A549 (cell line): Measurements from ENCODE around the gene GPAM. TPM values are rescaled to one million over a fixed set of nuclear protein-coding genes. Genes with fewer than 3 reads are reported as not detected.
A peak's percentile ranks its signal among the peaks of the same experiment; 100 is the strongest.

Source experiments
- ATAC-seq, 2 experiments: fragments of 200-7000 bp in 1 of 2; fragments of >200 bp in 1 of 2; cut with Nextera tagmentation in 1 of 2; cut with Tn5 transposase in 1 of 2; 3 replicates each; pipeline versions ENCODE4 v1.8.0 to v1.9.1; 2018 to 2020; ENCODE audit warnings: mild to moderate bottlenecking in 1 of 2, moderate library complexity in 1 of 2
- CTCF ChIA-PET: fragments of 300-600 bp; sonication (Branson Sonifier 250); formaldehyde crosslinking; extraction: SDS; loops from one replicate; lab custom pipeline; 2021; ENCODE audit warnings: antibody characterized with exemption, inconsistent platforms; lab: Yijun Ruan, JAX
- POLR2A ChIA-PET: fragments of 350-600 bp; formaldehyde crosslinking; extraction: SDS; loops from one replicate; lab custom pipeline; 2021; ENCODE audit warnings: antibody characterized with exemption, inconsistent platforms; lab: Yijun Ruan, JAX
- DNase-seq, 2 experiments: peaks; one replicate each; pipeline versions ENCODE4 v3.0.0 to v3.0.0-alpha.2; 2011 to 2016; ENCODE audit warnings: low read depth in 1 of 2, low spot score in 1 of 2
- FAIRE-seq: peaks from 2 replicates; lab custom pipeline; 2011; peaks lifted over from hg19 to GRCh38; lab: Jason Lieb, UNC
- H3K27ac ChIP-seq, 2 experiments: fragments of >200 bp; sonication (Bioruptor Twin); formaldehyde crosslinking; 3 replicates each; pipeline ENCODE4 v1.5.1; 2016 to 2017
- H3K4me1 ChIP-seq: fragments of >200 bp; sonication (Bioruptor Twin); formaldehyde crosslinking; 3 replicates; pipeline ENCODE4 v1.6.1; 2016
- H3K4me2 ChIP-seq: fragments of >200 bp; sonication (Bioruptor Twin); formaldehyde crosslinking; 3 replicates; pipeline ENCODE4 v1.6.1; 2016
- H3K4me3 ChIP-seq: fragments of >200 bp; sonication (Bioruptor Twin); formaldehyde crosslinking; 3 replicates; pipeline ENCODE4 v1.5.1; 2016
- H3K9me3 ChIP-seq: fragments of >200 bp; sonication (Bioruptor Twin); formaldehyde crosslinking; 3 replicates; pipeline ENCODE4 v1.6.1; 2016
- BCL3 ChIP-seq: fragments of >200 bp; sonication (Bioruptor Twin); formaldehyde crosslinking; IDR thresholded peaks from 3 replicates; pipeline ENCODE4 v1.6.1; 2016
- CBX8 ChIP-seq: fragments of 200-600 bp; sonication (generic); IDR thresholded peaks from 2 replicates; pipeline ENCODE4 v1.6.1; 2016
- CTCF ChIP-seq: fragments of >200 bp; sonication (Bioruptor Twin); formaldehyde crosslinking; IDR thresholded peaks from 3 replicates; pipeline ENCODE4 v1.5.1; 2016
- EHF ChIP-seq: fragments of 250-450 bp; sonication (Bioruptor Pico); IDR thresholded peaks from 2 replicates; pipeline ENCODE4 v1.5.0; 2020; ENCODE audit warnings: mild to moderate bottlenecking
- ELK1 ChIP-seq: fragments of 150-350 bp; IDR thresholded peaks from 2 replicates; pipeline ENCODE4 v1.6.1; 2014; ENCODE audit warnings: low read depth, mild to moderate bottlenecking, low read length
- FOSL2 ChIP-seq, 2 experiments: fragments of 450-650 bp in 1 of 2; fragments of >200 bp in 1 of 2; sonication (Bioruptor Twin) in 1 of 2; formaldehyde crosslinking; IDR thresholded peaks; 2 replicates each; pipeline versions ENCODE4 v1.5.0 to v1.6.1; 2016 to 2020; ENCODE audit warnings: mild to moderate bottlenecking in 1 of 2, moderate library complexity in 1 of 2
- FOXS1 ChIP-seq: fragments of 250-450 bp; sonication (Bioruptor Pico); IDR thresholded peaks from 2 replicates; pipeline ENCODE4 v1.5.0; 2020; ENCODE audit warnings: mild to moderate bottlenecking, moderate library complexity
- HDAC2 ChIP-seq: fragments of 200-600 bp; sonication (generic); IDR thresholded peaks from 2 replicates; pipeline ENCODE4 v1.6.1; 2016
- HEYL ChIP-seq: fragments of 250-450 bp; sonication (Bioruptor Pico); IDR thresholded peaks from 2 replicates; pipeline ENCODE4 v1.8.0; 2021; ENCODE audit warnings: mild to moderate bottlenecking, moderate library complexity
- HOXB13 ChIP-seq: fragments of 250-450 bp; sonication (Bioruptor Pico); IDR thresholded peaks from 2 replicates; pipeline ENCODE4 v1.5.0; 2020; ENCODE audit warnings: low read depth, mild to moderate bottlenecking, moderate library complexity
- HOXB5 ChIP-seq: fragments of 250-450 bp; sonication (Bioruptor Pico); IDR thresholded peaks from 2 replicates; pipeline ENCODE4 v1.5.0; 2020; ENCODE audit warnings: mild to moderate bottlenecking, moderate library complexity
- JUNB ChIP-seq: fragments of >200 bp; sonication (Bioruptor Twin); formaldehyde crosslinking; IDR thresholded peaks from 2 replicates; pipeline ENCODE4 v1.6.1; 2016
- KDM5A ChIP-seq: fragments of 200-600 bp; sonication (generic); IDR thresholded peaks from 2 replicates; pipeline ENCODE4 v1.6.1; 2016; ENCODE audit warnings: antibody characterized with exemption, mild to moderate bottlenecking
- MAX ChIP-seq: IDR thresholded peaks from 2 replicates; pipeline ENCODE4 v1.6.1; 2012
- NPAS2 ChIP-seq: fragments of 250-450 bp; sonication (Bioruptor Pico); IDR thresholded peaks from 2 replicates; pipeline ENCODE4 v1.8.0; 2022; ENCODE audit warnings: mild to moderate bottlenecking, moderate library complexity, borderline replicate concordance
- NR3C1 ChIP-seq: fragments of >200 bp; sonication (Bioruptor Twin); formaldehyde crosslinking; IDR thresholded peaks from 3 replicates; pipeline ENCODE4 v1.6.1; 2017
- RAD21 ChIP-seq, 2 experiments: fragments of >200 bp in 1 of 2; sonication (Bioruptor Twin) in 1 of 2; formaldehyde crosslinking in 1 of 2; IDR thresholded peaks in 1 of 2; conservative IDR thresholded peaks in 1 of 2; 2 replicates in 1 of 2; 3 replicates in 1 of 2; pipeline ENCODE4 v1.6.1; 2012 to 2018; ENCODE audit warnings: inconsistent platforms in 1 of 2
- RARB ChIP-seq: fragments of 250-450 bp; sonication (Bioruptor Pico); IDR thresholded peaks from 2 replicates; pipeline ENCODE4 v1.8.0; 2021; ENCODE audit warnings: mild to moderate bottlenecking, moderate library complexity
- RFX5 ChIP-seq: fragments of 450-650 bp; IDR thresholded peaks from 2 replicates; pipeline ENCODE4 v1.7.1; 2014; ENCODE audit warnings: antibody characterized with exemption, mild to moderate bottlenecking, moderate library complexity
- RNF2 ChIP-seq: fragments of 200-600 bp; sonication (generic); IDR thresholded peaks from 2 replicates; pipeline ENCODE4 v1.6.1; 2016; ENCODE audit warnings: low read depth, mild to moderate bottlenecking, antibody characterized with exemption, moderate library complexity, borderline replicate concordance
- SMC3 ChIP-seq: fragments of >200 bp; sonication (Bioruptor Twin); formaldehyde crosslinking; IDR thresholded peaks from 3 replicates; pipeline ENCODE4 v1.6.1; 2018; ENCODE audit warnings: inconsistent platforms
- ZC3H11A ChIP-seq: fragments of 450-650 bp; IDR thresholded peaks from 2 replicates; pipeline ENCODE4 v1.6.1; 2014; ENCODE audit warnings: antibody characterized with exemption, mild to moderate bottlenecking
- ZNF302 ChIP-seq: fragments of 250-450 bp; sonication (Bioruptor Pico); IDR thresholded peaks from 2 replicates; pipeline ENCODE4 v1.9.0; 2021; ENCODE audit warnings: inconsistent platforms, mild to moderate bottlenecking, moderate library complexity
- WGBS: methylation state at CpG from one replicate; pipeline ENCODE4 v1.1.6; 2017; ENCODE audit errors: missing lambda C conversion rate; 5-methylcytosine and 5-hydroxymethylcytosine counted together
- polyA plus RNA-seq, 4 experiments: library from polyadenylated mRNA; depleted of rRNA in 3 of 4; stranded (reverse); fragments of >200 nt; fragmentation: RNase III in 1 of 4; extraction: RNeasy Plus Mini Kit Qiagen cat#74134 plus additional on column Dnase treatment in 1 of 4; gene quantifications; 2 replicates in 3 of 4; 3 replicates in 1 of 4; pipeline ENCODE4 v1.2.3, GENCODE V29; 2011 to 2017

The GPAM gene
- polyA plus RNA-seq, 2 of the 4 experiments (the other 2 are of a cell fraction), result 5.7 to 13.3 TPM

- peak; percentile 71 for TF ChIP-seq SMC3
- no peak for TF ChIP-seq MAX
- TF ChIP-seq JUNB, result no peak
- TF ChIP-seq CTCF, result peak; percentile 80
- TF ChIP-seq RAD21 (conservative IDR thresholded peaks at IDR 0.05 in 1 of 2, IDR thresholded peaks at IDR 0.05 in 1 of 2), result peak; percentile 73 to 75
- TF ChIP-seq, all 56 proteins: peak for 3
- Histone ChIP-seq H3K27ac (no peak overlapping the region), H3K4me2 (peak overlapping the region; percentile 9; the same call in 2 of the 3 replicates), H3K4me3 (no peak overlapping the region), H3K4me1 (no peaks in the 10 kb centered on the region), H3K9me3 (no peaks in the 10 kb centered on the region)
- ChIA-PET CTCF (interaction anchor here (0.6 to 7.1 kb wide), 19 partner anchors 8 to 1336 kb away, joined by 3 to 60 read pairs (median 5); partner anchors contain the start of gene GPAM), POLR2A (no interaction called here)
- 12% methylated on average over 9 of the region's 11 CpGs for WGBS
- peak; percentile 39 for FAIRE-seq
- peak; percentile 81 to 91 for DNase-seq
- ATAC-seq, result peak; percentile 92 to 99
Measured at GRCh38 chr10:112140110-112140970, 43.2 kb downstream of the GPAM start.

- TF ChIP-seq ZC3H11A (no peak), RNF2 (no peak), BCL3 (no peak), NPAS2 (no peak), SMC3 (no peak), HOXB13 (CRISPR knock-in tag) (no peak), RFX5 (no peak), KDM5A (no peak), NR3C1 (no peak), HOXB5 (CRISPR knock-in tag) (no peak), FOXS1 (no peak), FOSL2 (IDR thresholded peaks at IDR 0.05) (no peak), FOSL2 (CRISPR knock-in tag; IDR thresholded peaks at IDR 0.05) (no peak), ELK1 (no peak), HDAC2 (no peak), ZNF302 (CRISPR knock-in tag) (no peak), HEYL (CRISPR knock-in tag) (no peak), EHF (no peak), CBX8 (no peak), RARB (no peak)
- no peak for FAIRE-seq
- no peak overlapping the region for H3K4me2 ChIP-seq
- no peaks in the 10 kb centered on the region for H3K4me1 ChIP-seq
- CTCF ChIA-PET, result interaction anchor here (0.6 to 7.1 kb wide), 17 partner anchors 10 to 1829 kb away, joined by 3 to 60 read pairs (median 4); partner anchors contain the start of genes ADRA2A and GPAM
- no peak for DNase-seq
- no peak for ATAC-seq
- no peak overlapping the region for H3K27ac ChIP-seq
- no peak overlapping the region for H3K4me3 ChIP-seq
- no peaks in the 10 kb centered on the region for H3K9me3 ChIP-seq
- WGBS, result 59% methylated on average over 7 of the region's 7 CpGs
- POLR2A ChIA-PET, result no interaction called here
Measured at GRCh38 chr10:112139176-112139575, 44.4 kb downstream of the GPAM start.
